LNCAP (cell line): Measurements from ENCODE around the gene GRB10.
A peak's percentile ranks its signal among the peaks of the same experiment; 100 is the strongest.

Experiments
- CTCF ChIP-seq: fragments of 450-650 bp; IDR thresholded peaks from 2 replicates; pipeline ENCODE4 v1.5.1; 2017; ENCODE audit warnings: mild to moderate bottlenecking

GRB10 gene

GRCh38 chr7:50782375-50783208 lies at the start of gene GRB10:
GRB10 (minus strand) TSS chr7:50782896; CDS start chr7:50732322, 50,574 bp downstream.
- peak; percentile 42; the same call in 1 of the 2 replicates for TF ChIP-seq CTCF

DNA sequence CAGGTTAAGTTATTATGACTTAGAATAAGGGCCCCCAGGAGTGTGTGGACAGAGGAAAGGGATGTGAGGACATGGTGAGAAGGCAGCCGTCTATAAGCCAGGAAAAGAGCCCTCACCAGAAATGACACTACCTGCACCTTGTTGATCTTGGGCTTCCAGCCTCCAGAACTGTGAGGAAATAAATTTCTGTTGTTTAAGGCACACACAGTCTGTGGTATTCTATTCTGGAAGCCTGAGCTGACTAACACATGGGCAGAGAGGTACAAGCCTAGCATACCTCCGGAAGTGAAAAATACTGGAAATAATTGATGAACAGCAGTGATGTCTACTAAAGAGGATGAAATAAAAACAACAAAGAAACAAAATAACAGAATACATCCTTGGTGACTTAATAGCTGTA lies 46.1 kb upstream of the GRB10 start:
- no peak for TF ChIP-seq CTCF

DNA sequence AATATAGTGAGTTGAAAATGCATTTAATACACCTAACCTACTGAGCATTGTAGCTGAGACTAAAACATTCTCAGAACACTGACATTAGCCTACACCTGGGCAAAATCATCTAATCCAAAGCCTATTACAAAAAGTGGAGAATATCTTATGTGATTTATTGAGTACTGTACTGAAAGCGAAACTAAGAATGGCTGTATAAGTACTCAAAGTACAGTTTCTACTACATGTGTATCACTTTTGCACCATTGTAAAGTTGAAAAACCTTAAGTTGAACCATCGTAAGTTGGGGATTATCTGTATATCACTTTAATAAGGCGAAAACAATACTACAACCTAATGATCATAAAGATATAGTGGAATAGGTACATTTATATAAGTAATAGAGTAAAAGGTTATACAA lies 45.4 kb upstream of the GRB10 start:
- no peak for TF ChIP-seq CTCF

GRCh38 chr7:50827281-50827680 lies 44.6 kb upstream of the GRB10 start:
- TF ChIP-seq CTCF: no peak

- no peak for TF ChIP-seq CTCF
Measured at GRCh38 chr7:50826371-50827172, 43.9 kb upstream of the GRB10 start.

DNA sequence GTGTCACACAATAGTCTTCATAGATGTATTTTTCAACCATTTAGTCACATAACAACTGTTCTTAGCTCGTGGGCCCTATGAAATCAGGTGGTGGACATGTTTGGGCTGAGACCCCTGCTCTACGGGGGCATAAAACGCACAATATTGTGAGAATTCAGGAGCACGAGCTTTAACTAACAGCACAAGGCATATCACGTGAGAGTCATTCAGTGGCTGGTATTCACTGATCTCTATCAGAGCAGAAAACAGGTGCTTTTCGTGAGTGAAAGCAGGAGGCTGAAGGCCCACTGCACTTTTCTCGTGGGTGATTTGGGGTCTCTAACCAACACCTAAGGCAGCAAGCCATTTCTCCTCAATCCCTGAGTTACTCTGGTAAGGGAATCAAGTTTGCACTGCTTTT lies 42.8 kb upstream of the GRB10 start:
- no peak for TF ChIP-seq CTCF

- no peak for TF ChIP-seq CTCF
Measured at GRCh38 chr7:50824882-50825281, 42.2 kb upstream of the GRB10 start.
